IPS-18c (cell line): ENCODE measurements around the gene MRPS12.
"Not testable (repeated sequence)": the region's sequence is repeated elsewhere in the genome, so short reads cannot be mapped to it uniquely, and the experiment has no call there.

ENCODE experiments used
- H3K4me3 ChIP-seq: 2 replicates; pipeline ENCODE4 v1.7.0; 2013; ENCODE audit warnings: low read depth, mild to moderate bottlenecking, low read length, moderate library complexity; ENCODE audit not compliant: insufficient read depth
- H3K9me3 ChIP-seq: one replicate; pipeline ENCODE4 v1.6.1; 2013; ENCODE audit warnings: mild to moderate bottlenecking, low read length, moderate library complexity; ENCODE audit not compliant: control insufficient read depth, insufficient read depth

MRPS12 gene

GRCh38 chr19:38930776-38931520 lies at the start of gene MRPS12:
MRPS12 (plus strand) TSS chr19:38930944; CDS start chr19:38931295, 351 bp downstream.
- H3K4me3 ChIP-seq, result peak within 1 kb of the TSS; percentile 96
- H3K9me3 ChIP-seq, result peaks cover 3% of the 10 kb centered on the region

- Histone ChIP-seq H3K9me3 (no peaks in the 10 kb centered on the region), H3K4me3 (no peak overlapping the region)
Measured at GRCh38 chr19:38883286-38883685, 47.5 kb upstream of the MRPS12 start.

- H3K9me3 ChIP-seq, H3K4me3 ChIP-seq: not testable (repeated sequence)
Measured at GRCh38 chr19:38884691-38885090, 46.1 kb upstream of the MRPS12 start.

GRCh38 chr19:38888876-38889275 lies 41.9 kb upstream of the MRPS12 start:
- H3K4me3 ChIP-seq, result no peak overlapping the region

GRCh38 chr19:38889803-38890202 lies 40.9 kb upstream of the MRPS12 start:
- H3K4me3 ChIP-seq, result no peak overlapping the region
- H3K9me3 ChIP-seq, result peaks cover 2% of the 10 kb centered on the region

More at GRCh38 chr19:38888876-38889275, 41.9 kb upstream of the MRPS12 start:
- H3K9me3 ChIP-seq, result peaks cover 2% of the 10 kb centered on the region

GRCh38 chr19:38890686-38891085 lies 40.1 kb upstream of the MRPS12 start:
- Histone ChIP-seq H3K4me3 (no peak overlapping the region), H3K9me3 (peaks cover 2% of the 10 kb centered on the region)

GRCh38 chr19:38891771-38892170 lies 39.0 kb upstream of the MRPS12 start:
- peaks cover 2% of the 10 kb centered on the region for H3K9me3 ChIP-seq
- no peak overlapping the region for H3K4me3 ChIP-seq

- H3K4me3 ChIP-seq, result no peak overlapping the region
- peaks cover 2% of the 10 kb centered on the region for H3K9me3 ChIP-seq
Measured at GRCh38 chr19:38892841-38893240, 37.9 kb upstream of the MRPS12 start.

GRCh38 chr19:38893341-38893771 lies 37.4 kb upstream of the MRPS12 start:
- Histone ChIP-seq H3K4me3 (no peak overlapping the region), H3K9me3 (peaks cover 2% of the 10 kb centered on the region)

GRCh38 chr19:38894968-38895367 lies 35.8 kb upstream of the MRPS12 start:
- H3K4me3 ChIP-seq, result no peak overlapping the region
- H3K9me3 ChIP-seq, result no peaks in the 10 kb centered on the region

- Histone ChIP-seq H3K9me3 (no peaks in the 10 kb centered on the region), H3K4me3 (peak overlapping the region; percentile 69)
Measured at GRCh38 chr19:38898788-38899446, 31.8 kb upstream of the MRPS12 start.

- Histone ChIP-seq H3K9me3 (no peaks in the 10 kb centered on the region), H3K4me3 (peak within 1 kb of the TSS; percentile 89)
Measured at GRCh38 chr19:38899447-38900201, 31.1 kb upstream of the MRPS12 start, which contains the start of the genes NFKBIB and SIRT2. NFKBIB (plus strand) TSS chr19:38899969; CDS start chr19:38900033, 64 bp downstream. SIRT2 (minus strand) TSS chr19:38899618; CDS start chr19:38899521, 97 bp downstream.

- peak overlapping the region; percentile 89 for H3K4me3 ChIP-seq
- no peaks in the 10 kb centered on the region for H3K9me3 ChIP-seq
Measured at GRCh38 chr19:38900202-38900629, 30.5 kb upstream of the MRPS12 start.

- H3K9me3 ChIP-seq, result no peaks in the 10 kb centered on the region
- peak overlapping the region; percentile 89; the same call in 1 of the 2 replicates for H3K4me3 ChIP-seq
Measured at GRCh38 chr19:38900743-38901190, 30.0 kb upstream of the MRPS12 start.

GRCh38 chr19:38901683-38902082 lies 29.1 kb upstream of the MRPS12 start:
- Histone ChIP-seq H3K9me3 (peaks cover 2% of the 10 kb centered on the region), H3K4me3 (no peak overlapping the region)

- Histone ChIP-seq H3K9me3 (peaks cover 2% of the 10 kb centered on the region), H3K4me3 (no peak overlapping the region)
Measured at GRCh38 chr19:38904581-38905539, 25.9 kb upstream of the MRPS12 start.
